ENCODE data around the gene JCAD.
A peak's percentile ranks its signal among the peaks of the same experiment; 100 is the strongest.
"Not testable (repeated sequence)": the region's sequence is repeated elsewhere in the genome, so short reads cannot be mapped to it uniquely, and the experiment has no call there.

Gene JCAD

GRCh38 chr10:30025428-30025827 is 34.0 kb downstream of the JCAD start:
- not testable (repeated sequence) for DNase-seq (ENCODE audit: low read depth)

DNA sequence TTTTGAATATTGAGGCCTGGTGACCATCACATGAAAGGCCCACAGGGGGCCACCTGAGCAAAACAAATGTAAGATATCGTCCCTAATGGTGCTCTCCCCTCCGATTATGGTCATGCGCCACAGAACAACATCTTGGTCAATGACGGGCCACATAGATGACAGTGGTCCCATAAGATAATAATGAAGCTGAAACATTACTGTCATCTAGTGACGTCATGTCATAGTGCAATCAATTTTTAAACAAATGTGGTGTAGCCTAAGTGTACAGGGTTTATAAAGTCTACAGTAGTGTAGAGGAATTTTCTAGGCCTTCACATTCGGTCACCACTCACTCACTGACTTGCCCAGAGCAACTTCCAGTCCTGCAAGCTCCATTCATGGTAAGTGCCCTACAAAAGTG is 36.8 kb downstream of the JCAD start:
- DNase-seq (ENCODE audit: low read depth): no peak

DNA sequence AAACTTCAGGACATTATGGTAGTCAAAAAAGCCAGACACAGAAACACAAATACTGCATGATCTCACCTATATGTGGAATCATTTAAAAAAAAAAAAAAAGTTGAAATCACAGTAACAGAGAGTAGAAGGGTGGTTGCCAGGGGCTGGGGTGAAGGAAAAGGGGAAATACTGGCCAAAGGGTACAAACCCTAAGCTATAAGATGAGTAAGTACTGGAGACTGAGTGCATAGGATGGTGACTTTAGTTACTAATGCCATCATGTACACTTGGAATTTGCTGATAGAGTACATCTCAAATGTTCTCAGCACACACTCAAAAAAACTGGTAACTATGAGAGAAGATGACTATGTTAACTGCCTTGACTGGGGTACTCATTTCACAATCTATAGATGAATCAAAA is 39.9 kb downstream of the JCAD start:
- no peak for DNase-seq (ENCODE audit: low read depth)

DNA sequence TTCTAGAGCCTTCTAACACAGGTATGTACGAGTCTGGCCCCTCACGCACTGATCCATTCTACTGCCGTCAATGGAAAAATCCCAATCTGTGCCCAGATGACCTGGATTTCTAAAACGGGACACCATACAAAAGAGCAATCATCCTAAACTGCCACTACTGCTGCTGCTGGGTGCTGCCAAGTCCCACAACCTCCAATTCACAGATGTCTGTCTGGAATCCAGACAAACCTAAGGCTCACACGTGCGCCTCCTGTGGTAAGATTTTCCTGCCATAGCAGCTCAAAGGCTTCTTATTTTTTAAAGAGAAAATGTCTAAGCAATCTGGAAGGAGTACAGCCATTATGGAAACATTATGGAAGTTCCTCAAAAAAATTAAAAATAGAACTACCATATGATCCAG is 40.9 kb downstream of the JCAD start:
- no peak for DNase-seq (ENCODE audit: low read depth)

DNA sequence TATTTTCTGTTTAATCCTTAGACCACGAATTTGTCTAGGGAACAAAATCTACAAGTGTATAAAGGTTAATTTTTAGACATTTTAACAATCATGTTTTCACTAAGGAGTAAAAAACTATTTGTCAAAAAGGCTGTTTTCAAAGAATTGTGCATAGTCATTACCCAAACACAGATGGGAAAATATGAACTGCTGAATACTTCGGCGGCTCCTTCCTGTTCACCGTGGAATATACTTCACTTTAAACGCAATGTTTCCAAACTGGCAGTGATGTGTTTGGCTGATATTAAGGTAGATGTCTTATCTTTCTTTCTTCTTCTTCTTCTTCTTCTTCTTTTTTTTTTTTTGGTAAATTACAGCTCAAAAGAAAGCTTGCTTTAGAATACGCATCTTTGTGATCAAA is 41.4 kb downstream of the JCAD start:
- no peak for DNase-seq (ENCODE audit: low read depth)

DNA sequence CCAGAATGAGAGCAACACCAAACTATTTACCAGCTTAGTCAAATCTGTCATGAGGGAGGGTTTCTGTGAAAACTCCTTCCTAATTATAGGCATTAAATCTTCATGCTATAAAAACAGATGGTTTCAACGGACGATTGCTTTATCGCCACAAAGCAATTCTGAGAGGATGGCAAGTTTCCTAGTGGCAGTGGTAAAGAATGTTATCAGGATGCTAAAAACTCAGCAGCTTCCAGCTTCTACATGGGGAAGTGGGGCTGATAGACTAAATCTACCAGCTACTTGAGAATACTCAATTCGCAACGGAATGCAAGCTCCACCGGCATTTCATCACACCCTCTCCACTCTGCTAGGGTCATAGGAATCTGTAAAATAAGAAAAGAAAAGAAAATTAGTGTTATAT is 41.8 kb downstream of the JCAD start:
- no peak for DNase-seq (ENCODE audit: low read depth)

GRCh38 chr10:30014511-30014910 is 44.9 kb downstream of the JCAD start:
- DNase-seq (ENCODE audit: low read depth): no peak

GRCh38 chr10:30013757-30014156 is 45.6 kb downstream of the JCAD start:
- DNase-seq (ENCODE audit: low read depth): no peak

- no peak for DNase-seq (ENCODE audit: low read depth)
Measured at GRCh38 chr10:30011956-30012647, 47.3 kb downstream of the JCAD start.

DNA sequence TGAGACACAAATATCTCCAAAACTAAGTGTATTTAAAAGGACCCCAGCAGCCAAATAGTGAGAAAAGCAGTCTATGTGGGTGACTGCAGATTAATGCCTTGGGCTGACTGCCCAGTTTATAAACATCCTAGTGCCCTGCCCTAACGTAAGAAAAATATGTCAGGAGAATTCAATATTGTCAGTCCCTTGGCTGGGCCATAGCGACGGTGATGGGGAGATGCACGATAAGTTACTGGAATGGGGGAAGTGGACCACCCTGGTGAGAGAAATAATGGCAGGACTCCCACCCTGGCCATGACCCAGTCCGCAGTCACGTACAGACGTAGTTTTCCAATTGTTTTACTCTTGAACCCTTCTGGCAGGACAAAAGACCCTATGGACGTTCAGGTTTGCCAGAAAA is 48.0 kb downstream of the JCAD start:
- DNase-seq (ENCODE audit: low read depth): no peak

DNA sequence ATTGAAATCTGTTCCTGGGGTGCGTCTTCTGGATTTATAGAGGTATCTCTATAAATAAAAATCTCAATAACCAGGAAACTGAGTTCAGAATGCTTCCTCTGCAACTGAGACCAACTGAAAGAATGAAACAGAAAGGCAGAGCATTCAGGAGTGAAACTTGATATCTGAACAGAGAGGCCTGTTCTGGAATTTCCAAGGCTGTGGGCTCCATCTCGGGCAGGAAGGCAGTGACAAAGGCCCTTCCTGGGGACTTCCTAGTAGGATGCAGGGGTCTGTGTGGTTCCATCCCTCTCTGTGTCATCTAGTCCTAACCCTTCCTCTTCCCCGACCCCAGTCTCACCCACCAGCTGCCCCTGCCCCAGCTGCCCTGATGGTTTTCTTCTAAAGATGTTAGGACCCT is 52.0 kb downstream of the JCAD start:
- DNase-seq (ENCODE audit: low read depth): no peak

DNA sequence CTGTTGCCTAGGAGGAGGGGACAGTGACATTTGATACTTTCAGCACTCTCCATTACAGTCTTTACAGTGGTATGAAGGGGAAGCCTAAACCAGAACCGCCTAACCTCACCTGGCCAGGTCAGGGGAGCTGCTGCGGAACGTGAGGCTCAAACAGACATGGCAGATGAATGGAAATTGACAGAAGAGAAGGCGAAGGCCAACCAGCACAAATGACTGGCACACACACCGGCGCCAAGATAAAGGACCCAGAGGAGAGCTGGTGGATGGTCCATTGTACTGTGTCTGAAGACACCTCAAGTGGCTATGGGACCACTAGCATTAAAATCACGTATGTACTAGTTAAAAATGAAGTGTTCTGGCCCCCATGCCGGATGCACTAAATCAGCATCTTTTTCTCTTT is 53.0 kb downstream of the JCAD start:
- DNase-seq (ENCODE audit: low read depth): no peak

GRCh38 chr10:30005116-30005515 is 54.3 kb downstream of the JCAD start:
- DNase-seq (ENCODE audit: low read depth): not testable (repeated sequence)

DNA sequence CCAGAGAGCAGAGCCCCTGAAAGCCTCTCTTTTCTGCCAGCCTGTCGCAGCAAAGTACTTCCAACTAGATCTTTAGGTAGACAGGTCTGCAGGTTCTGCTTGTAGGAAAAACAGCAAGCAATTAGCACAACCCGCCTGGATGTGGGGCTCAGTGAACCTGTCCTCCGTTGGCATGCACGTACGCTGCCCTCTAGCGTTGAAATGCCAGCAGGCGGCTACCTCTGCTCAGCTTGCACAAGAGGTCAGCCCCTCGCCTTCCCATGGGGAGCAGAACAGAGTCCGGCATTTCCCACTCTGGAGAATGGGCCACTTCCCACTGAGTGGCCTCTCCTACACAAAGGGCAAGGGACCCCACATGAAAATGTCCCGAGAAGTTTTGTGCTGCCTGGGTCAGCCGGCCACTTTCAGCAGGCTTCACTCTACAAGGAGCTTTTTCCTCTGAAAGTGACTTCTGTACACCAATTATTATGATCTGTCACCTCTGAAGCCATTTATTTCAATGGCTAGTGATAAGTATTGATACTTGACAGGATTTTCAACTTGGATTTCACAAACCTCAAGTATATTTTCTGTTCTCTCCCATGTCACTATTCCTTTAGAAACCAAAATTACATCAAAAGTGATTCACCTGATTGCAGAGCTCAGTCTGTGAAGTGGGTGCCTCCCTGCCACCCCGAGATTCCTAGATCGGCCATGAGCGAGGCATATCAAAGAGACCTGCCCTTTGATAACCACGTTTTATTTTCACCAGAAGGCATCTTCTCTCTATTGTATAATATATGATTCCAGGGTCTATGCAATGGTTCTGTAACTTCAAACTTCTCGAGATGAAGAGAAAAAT is 56.7 kb downstream of the JCAD start:
- peak; percentile 64 for DNase-seq (ENCODE audit: low read depth)

DNA sequence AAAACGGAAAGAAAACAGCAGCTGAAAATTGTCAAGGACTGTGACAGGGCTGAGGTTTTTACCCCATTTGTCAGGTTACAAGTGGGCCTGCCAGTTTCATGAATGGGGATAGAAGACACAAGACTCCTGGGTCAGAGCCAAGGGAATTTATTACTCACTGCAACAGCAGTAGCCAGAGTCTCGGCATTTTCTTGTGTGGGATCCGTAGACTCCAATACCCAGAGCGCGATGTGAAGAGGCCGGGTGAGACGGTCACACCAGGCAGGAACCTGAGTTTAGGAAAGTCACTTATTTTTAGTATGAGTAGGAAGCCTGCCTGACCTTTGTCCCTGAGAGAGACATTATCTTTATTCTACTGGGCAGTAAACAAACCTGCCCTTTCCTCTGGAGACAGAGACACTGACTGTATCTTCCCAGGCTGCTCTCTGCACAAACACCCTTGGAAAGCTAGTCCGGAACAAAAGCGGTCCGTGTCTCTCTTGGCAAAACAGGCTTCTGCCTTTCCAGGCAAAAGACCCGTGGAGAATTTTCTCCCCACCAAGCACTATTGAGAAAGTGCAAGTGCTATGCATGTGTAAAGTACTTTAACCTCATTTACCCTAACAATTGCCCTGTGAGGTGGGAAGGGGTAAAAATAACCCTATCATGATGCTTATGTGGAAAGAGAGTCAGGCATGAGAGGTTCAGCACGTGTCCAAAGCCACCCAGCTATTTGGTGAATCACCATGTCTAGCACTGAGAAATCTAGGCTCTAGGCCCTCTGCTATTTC is 58.4 kb downstream of the JCAD start:
- DNase-seq (ENCODE audit: low read depth): peak; percentile 89

DNA sequence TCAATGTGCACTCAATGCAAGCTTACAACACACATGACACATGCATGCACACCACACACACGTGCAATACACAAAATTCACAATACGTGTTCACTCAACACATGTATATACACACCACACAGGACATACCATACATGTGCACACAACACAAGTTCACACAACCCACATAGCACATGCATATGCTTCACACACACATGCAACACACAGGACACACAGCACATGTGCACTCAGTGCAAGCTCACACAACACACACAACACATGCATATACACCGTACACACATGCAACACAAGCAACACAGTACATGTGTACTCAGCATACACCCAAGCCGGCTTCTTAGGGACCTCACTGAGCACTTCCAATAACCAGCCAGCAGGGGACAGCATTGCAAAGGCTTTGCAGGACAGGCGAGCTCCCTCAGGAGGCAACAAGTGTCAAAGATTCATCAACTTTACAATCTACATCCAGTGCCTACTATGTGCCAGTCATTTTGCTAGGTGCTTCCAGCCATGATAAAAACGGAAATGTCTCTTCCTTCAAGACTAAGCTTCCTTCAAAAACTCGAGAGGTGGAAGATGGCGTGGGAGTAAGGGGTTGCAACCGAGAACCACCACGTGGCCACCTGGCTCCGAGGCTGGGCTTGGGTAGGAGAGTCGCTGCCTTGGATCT is 61.1 kb downstream of the JCAD start:
- DNase-seq (ENCODE audit: low read depth): peak; percentile 81

DNA sequence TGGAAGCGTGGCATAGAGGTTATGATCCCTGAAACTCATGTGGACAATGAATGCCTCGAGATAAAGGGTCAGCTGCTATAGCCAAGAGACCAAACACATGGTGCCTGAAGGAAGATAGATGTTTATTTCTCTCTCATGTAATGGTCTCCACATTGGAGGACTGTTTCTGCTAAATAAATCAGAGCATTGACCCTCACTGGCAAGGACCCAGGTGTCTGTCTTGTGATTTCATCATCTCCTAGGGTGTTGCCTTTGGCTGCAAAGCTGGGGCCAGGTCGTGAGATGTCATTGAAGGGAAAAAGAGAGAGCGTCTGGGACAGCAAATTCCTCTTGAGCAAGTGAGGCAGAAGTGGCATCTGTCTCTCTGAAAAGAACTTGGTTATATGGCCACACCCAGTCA is 64.6 kb downstream of the JCAD start:
- DNase-seq (ENCODE audit: low read depth): no peak

DNA sequence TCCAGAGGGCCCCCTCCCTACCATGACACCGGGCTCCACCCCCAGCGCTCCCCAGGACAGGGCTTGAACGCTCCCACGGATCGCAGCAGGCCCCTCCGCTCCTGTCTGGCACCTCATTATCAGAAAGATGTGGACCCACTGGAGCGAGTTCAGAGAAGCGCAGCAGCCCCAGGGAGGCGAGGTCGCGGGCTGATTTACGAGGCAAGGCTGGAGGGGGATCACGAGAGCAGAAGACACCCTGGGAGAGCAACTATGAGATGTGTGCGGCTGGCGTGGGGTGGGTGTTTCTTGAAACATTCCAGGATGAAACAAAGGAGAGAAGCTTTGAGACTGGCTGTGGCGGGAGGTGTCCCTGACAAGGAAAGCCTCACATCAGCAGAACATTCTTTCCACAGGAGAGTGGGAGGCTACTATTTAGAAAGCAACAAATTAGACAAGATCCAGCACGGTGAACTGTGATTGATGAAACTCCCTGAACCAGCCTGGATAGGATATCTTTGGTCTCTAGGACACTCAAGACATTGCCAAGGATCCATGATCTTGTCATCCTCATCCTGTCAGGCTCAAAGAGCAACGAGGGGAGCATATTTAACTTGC is 66.0 kb downstream of the JCAD start:
- no peak for DNase-seq (ENCODE audit: low read depth)

DNA sequence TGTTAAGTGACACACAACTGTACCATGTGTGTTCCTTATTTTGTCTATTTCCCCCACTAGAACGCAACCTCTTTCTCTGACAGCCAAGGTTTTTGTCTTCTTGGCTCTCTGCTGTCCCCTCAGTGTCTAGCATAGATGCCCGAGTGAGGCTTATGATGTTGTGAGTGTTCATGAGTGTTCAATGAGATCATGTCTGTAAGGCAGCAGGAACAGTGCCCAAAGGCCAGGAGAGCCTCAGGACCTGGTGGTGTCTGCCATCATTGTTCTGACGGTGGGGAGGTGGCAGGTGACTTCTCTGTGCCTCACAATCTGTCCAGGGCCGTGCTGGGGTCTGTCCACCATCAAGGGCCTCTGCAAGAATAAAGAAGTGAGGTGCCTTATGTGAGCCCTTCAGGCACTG is 66.5 kb downstream of the JCAD start:
- no peak for DNase-seq (ENCODE audit: low read depth)

DNA sequence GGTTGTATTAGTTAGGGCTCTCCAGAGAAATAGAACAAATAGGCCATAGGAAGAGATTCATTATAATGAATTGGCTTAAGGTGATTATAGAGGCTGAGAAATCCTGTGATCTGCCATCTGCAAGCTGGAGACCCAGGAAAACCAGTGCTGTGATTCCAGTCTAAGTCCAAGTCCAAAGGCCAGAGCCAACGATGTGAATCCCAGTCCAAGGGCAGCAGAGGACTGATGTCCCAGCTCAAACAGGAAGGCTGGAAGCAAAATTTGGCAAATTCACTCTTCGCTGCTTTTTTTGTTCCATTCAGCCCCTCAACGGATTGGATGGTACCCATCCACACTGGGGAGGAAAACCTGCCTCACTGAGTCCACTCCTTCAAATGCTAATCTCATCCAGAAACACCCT is 68.0 kb downstream of the JCAD start:
- DNase-seq (ENCODE audit: low read depth): no peak

GRCh38 chr10:29987471-29987870 is 71.9 kb downstream of the JCAD start:
- no peak for DNase-seq (ENCODE audit: low read depth)

Measured in EH (cell line).